Posterior cingulate gyrus (tissue), 11 donors: ENCODE data around the gene FREM1.

Source experiments
- DNase-seq, 10 donors: peaks; one replicate each; pipeline versions ENCODE4 v3.0.0 to v3.0.0-alpha.2; 2020 to 2021; ENCODE audit warnings: mixed read lengths in 3 of 10
- intact Hi-C: fragments of 100-400 bp; cut with DNase I; formaldehyde crosslinking; loops from one replicate; pipeline ENCODE4 v1.15.1; 2023

The FREM1 gene

GRCh38 chr9:14769230-14769571 is 141.0 kb downstream of the FREM1 start:
- intact Hi-C loops, result loop anchor here (5.0 to 10.0 kb wide), 2 partner anchors 152 to 294 kb away; no protein-coding TSS in a partner anchor
- DNase-seq, result no peak

GRCh38 chr9:14768405-14769229 is 141.6 kb downstream of the FREM1 start:
- intact Hi-C loops, result loop anchor here (5.0 to 10.0 kb wide), 2 partner anchors 151 to 294 kb away; no protein-coding TSS in a partner anchor
- DNase-seq, result no peak

GRCh38 chr9:14766299-14766698 is 143.9 kb downstream of the FREM1 start:
- intact Hi-C loops, result loop anchor here (5.0 to 10.0 kb wide), 2 partner anchors 149 to 291 kb away; no protein-coding TSS in a partner anchor
- DNase-seq, result no peak

GRCh38 chr9:14761584-14761983 is 148.6 kb downstream of the FREM1 start:
- no peak for DNase-seq
- intact Hi-C loops, result loop anchor here (10.0 kb wide), 1 partner anchor 287 kb away; no protein-coding TSS in a partner anchor

GRCh38 chr9:14760060-14760459 is 150.2 kb downstream of the FREM1 start:
- intact Hi-C loops, result loop anchor here (10.0 kb wide), 1 partner anchor 285 kb away; no protein-coding TSS in a partner anchor
- no peak for DNase-seq

GRCh38 chr9:14756291-14756690 is 153.9 kb downstream of the FREM1 start:
- DNase-seq, result no peak
- intact Hi-C loops, result no loop called here

- no peak for DNase-seq
- intact Hi-C loops, result no loop called here
Measured at GRCh38 chr9:14752871-14753270, 157.4 kb downstream of the FREM1 start.

GRCh38 chr9:14752271-14752670 is 158.0 kb downstream of the FREM1 start:
- no peak for DNase-seq

GRCh38 chr9:14750821-14751220 is 159.4 kb downstream of the FREM1 start:
- no peak for DNase-seq
- intact Hi-C loops, result no loop called here

More at GRCh38 chr9:14752271-14752670, 158.0 kb downstream of the FREM1 start:
- intact Hi-C loops, result no loop called here

GRCh38 chr9:14749741-14750211 is 160.5 kb downstream of the FREM1 start:
- no peak for DNase-seq
- intact Hi-C loops, result no loop called here

- intact Hi-C loops, result no loop called here
- DNase-seq, result no peak
Measured at GRCh38 chr9:14748373-14748772, 161.9 kb downstream of the FREM1 start.

GRCh38 chr9:14747111-14747510 is 163.1 kb downstream of the FREM1 start:
- no peak for DNase-seq
- intact Hi-C loops, result no loop called here

- no peak for DNase-seq
- intact Hi-C loops, result no loop called here
Measured at GRCh38 chr9:14746626-14747025, 163.6 kb downstream of the FREM1 start.

- intact Hi-C loops, result no loop called here
Measured at GRCh38 chr9:14744768-14745167, 165.5 kb downstream of the FREM1 start.

GRCh38 chr9:14741369-14741768 is 168.9 kb downstream of the FREM1 start:
- intact Hi-C loops, result no loop called here
- DNase-seq, result no peak

More at GRCh38 chr9:14744768-14745167, 165.5 kb downstream of the FREM1 start:
- no peak for DNase-seq

GRCh38 chr9:14733133-14733532 is 177.1 kb downstream of the FREM1 start:
- DNase-seq, result no peak
- intact Hi-C loops, result no loop called here

- intact Hi-C loops, result no loop called here
Measured at GRCh38 chr9:14731294-14731981, 178.8 kb downstream of the FREM1 start.

GRCh38 chr9:14730461-14730898 is 179.7 kb downstream of the FREM1 start:
- DNase-seq, result peak in 1 of 10 donors; percentile 76
- intact Hi-C loops, result no loop called here

More at GRCh38 chr9:14731294-14731981, 178.8 kb downstream of the FREM1 start:
- DNase-seq, result no peak

- intact Hi-C loops, result no loop called here
Measured at GRCh38 chr9:14723301-14723700, 186.9 kb downstream of the FREM1 start.

GRCh38 chr9:14722391-14723035 is 187.7 kb downstream of the FREM1 start, which contains the start of gene CER1:
CER1 (minus strand) TSS chr9:14722733; CDS start chr9:14722672, 61 bp downstream.
- intact Hi-C loops, result no loop called here
- DNase-seq, result no peak

More at GRCh38 chr9:14723301-14723700, 186.9 kb downstream of the FREM1 start:
- no peak for DNase-seq
